GM12874 (cell line): ENCODE data around the gene TUT4.

Source experiments
- TF ChIP-seq, protein P1 (sequence below): IDR thresholded peaks from 2 replicates; pipeline ENCODE4 v1.5.1; 2011; ENCODE audit warnings: low read depth, mild to moderate bottlenecking, control low read depth, low read length, moderate library complexity; ENCODE audit not compliant: insufficient read depth

The TUT4 gene

DNA sequence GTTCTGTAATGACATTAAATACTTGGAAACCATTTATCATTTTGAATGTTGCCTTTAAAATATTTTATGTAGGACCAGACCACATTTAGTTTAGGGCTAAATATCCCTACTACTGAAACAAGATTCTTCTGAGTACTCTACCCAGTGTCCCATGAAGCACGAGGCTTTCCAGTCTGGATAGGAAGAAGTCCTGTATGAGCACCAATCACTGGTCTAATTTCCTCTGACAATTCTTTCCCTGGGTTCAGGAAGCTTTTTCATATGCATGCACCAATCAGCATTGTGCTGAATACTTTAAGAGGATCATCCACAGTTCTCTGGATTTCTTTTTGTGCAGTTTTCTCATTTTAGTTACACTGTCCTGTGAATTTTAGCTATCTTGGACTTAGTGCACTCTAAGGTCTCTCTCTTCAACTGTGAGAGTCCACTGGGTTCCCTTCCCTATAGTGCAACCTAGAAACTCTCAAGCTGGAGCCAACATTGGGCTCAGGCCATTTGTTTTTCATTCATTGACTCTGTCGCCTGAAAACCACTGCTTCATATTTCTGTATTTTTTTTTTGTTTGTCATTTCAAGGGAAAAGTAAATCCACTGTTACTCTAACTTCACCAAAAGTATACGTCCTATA, 45.9 kb downstream of the TUT4 start:
- TF ChIP-seq, protein P1, sequence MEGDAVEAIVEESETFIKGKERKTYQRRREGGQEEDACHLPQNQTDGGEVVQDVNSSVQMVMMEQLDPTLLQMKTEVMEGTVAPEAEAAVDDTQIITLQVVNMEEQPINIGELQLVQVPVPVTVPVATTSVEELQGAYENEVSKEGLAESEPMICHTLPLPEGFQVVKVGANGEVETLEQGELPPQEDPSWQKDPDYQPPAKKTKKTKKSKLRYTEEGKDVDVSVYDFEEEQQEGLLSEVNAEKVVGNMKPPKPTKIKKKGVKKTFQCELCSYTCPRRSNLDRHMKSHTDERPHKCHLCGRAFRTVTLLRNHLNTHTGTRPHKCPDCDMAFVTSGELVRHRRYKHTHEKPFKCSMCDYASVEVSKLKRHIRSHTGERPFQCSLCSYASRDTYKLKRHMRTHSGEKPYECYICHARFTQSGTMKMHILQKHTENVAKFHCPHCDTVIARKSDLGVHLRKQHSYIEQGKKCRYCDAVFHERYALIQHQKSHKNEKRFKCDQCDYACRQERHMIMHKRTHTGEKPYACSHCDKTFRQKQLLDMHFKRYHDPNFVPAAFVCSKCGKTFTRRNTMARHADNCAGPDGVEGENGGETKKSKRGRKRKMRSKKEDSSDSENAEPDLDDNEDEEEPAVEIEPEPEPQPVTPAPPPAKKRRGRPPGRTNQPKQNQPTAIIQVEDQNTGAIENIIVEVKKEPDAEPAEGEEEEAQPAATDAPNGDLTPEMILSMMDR, result no peak

DNA sequence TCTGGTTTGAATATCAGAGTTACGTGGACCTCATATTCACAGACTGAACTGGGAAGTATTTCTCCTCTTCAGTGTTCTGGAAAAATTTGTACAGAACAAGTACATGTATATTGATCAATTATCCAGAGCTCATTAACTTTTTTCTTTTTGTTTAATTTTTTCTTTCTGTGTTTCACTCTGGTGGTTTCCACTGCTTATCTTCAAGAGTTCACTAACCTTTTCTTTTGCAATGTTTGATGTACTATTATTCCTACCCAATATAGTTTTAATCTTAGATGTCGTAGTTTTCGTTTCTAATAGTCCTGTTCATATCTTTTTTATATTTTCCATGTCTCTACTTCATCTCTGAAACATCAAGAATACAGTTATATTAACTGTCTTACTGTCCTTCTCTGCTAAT, 46.5 kb downstream of the TUT4 start:
- TF ChIP-seq, protein P1, result no peak

DNA sequence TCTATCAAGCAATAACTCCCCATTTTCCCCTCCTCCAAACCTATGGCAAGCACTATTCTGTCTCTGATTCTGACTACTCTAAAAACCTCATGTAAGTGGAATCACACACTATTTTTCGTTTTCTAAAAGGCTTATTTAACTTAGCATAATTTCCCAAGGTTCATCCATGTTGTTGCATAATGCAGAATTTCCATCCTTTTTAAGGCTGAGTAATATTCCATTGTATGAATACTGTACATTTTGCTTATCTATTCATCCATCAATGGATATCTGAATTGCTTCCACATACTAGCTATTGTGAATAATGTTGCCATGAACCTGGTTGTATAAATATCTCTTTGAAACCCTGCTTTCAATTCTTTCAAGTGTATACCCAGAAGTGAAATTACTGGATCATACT, 48.2 kb downstream of the TUT4 start:
- TF ChIP-seq, protein P1, result no peak

GRCh38 chr1:52503706-52504105, 49.2 kb downstream of the TUT4 start:
- TF ChIP-seq, protein P1, result no peak

DNA sequence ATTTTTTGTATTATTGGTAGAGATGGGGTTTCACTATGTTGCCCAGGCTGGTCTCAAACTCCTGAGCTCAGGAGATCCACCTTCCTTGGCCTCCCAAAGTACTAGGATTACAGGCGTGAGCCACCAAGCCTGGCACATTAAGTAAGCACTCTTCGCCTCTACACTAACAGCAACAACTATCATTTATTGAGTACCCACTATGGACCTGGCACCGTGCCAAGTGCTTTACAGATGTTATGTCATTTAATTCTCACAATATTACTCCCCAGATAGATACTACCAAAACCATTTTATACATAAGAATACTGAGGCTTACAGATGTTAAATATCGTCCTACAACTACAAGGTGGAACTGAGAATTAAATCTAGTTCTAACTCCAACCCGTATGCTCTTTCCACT, 50.1 kb downstream of the TUT4 start:
- TF ChIP-seq, protein P1, result no peak

DNA sequence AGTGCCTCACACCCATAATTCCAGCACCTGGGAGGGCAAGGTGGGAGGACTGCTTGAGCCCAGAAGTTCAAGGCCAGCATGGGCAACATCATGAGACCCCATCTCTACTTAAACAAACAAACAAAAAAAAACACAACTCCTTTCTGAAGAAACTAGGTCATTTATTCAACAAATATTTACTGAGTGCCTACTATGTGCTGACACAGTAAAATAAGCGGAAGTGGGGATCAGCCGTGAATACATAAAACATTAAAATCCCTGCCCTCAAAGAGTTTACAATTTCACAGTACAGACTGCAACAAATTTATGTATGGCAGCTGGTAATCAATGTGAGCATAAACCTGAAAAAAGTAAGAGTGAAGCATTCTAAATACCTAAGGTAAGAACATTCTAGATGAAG, 65.3 kb downstream of the TUT4 start:
- TF ChIP-seq, protein P1, result no peak

DNA sequence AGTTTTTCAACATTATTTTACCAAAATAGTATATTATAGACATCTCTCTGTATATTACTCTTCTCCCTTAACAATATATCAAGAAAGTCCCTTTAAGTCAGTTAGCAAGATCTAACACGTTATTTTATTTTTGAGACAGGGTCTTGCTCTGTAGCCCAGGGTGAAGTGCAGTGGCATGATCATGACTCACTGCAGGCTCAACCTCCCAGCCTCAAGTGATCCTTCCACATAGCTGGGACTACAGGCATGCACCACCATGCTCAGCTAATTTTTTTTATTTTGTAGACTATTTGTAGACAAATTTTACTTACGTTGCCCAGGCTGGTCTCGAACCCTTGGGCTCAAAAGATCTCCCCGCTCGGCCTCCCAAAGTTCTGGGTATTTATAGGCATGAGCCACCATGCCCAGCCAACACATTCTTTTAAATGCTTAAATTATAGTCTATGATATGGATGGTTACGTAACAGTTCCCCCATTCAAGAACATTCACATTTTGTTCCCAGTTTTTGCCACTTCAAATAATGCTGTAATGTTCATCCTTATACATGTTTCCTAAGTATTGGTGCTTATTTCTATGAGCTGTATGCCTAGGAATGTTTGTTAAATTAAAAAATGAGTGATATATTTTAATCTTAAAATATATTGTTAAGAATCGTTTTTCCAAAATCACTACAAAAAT, 70.4 kb downstream of the TUT4 start:
- TF ChIP-seq, protein P1, result no peak
